Measurements from ENCODE around the gene BLACAT1. TPM values are rescaled to one million over a fixed set of nuclear protein-coding genes. Genes with fewer than 3 reads are reported as not detected.

The BLACAT1 gene
- total and polyA plus RNA-seq, 2 of the 4 experiments (the other 2 are of a cell fraction) = under 0.01 to 0.05 TPM

DNA sequence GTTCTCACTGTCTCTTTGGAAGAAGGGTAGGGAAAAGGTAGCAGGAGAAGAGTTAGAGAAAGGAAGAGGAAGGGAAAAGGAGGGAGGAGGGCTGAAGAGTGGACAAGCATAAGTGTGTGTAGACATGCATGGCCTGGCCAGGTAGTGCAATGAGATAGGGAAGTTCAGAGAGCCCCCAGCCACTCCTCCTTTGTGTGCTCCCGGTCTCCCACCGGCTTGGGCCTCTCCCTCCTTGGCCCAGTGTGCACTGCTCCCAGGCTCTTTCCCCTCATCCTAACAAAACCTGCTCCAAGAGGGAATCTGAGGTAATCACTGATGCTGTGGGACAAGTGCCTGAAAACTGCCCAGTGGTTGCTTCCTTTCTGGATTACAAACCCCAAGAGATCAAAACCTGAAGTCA lies 23.7 kb downstream of the BLACAT1 start:
- intact Hi-C loops (cut with micrococcal nuclease) (loop anchor here (5.0 kb wide), 1 partner anchor 160 kb away; no protein-coding TSS in a partner anchor), in situ Hi-C loops (cut with MboI; ENCODE audit: low sequenced_read_pairs) (no loop called here)
- BruUV-seq (replicated peaks) = no TSS peak

More for the DNA sequence above, 23.7 kb downstream of the BLACAT1 start:
- H3K9me1 ChIP-seq (ENCODE audit: insufficient read depth, low read length) = no peaks in the 10 kb centered on the region
- H3K9me3 ChIP-seq (ENCODE audit: control insufficient read depth, insufficient read depth, low read length) = no peaks in the 10 kb centered on the region
- no peak overlapping the region for H2BK20ac ChIP-seq (ENCODE audit: low read depth, low read length)
- no peak overlapping the region for H2BK5ac ChIP-seq (ENCODE audit: low read depth, low read length, poor library complexity, severe bottlenecking)
- H2AK9ac ChIP-seq (replicated peaks; ENCODE audit: low read depth, low read length, poor library complexity) = no peak overlapping the region
- dilution Hi-C loops (cut with HindIII; ENCODE audit: low sequenced_read_pairs, unreplicated experiment) = no loop called here
- H3K4me2 ChIP-seq (ENCODE audit: low read depth, low read length) = no peak overlapping the region
- no peaks in the 10 kb centered on the region for H4K20me1 ChIP-seq (ENCODE audit: insufficient read depth, low read length)
- H3K27me3 ChIP-seq (ENCODE audit: control insufficient read depth, insufficient read depth, low read length) = peaks cover 75% of the 10 kb centered on the region
- no peaks in the 10 kb centered on the region for H3K4me1 ChIP-seq (ENCODE audit: control insufficient read depth, insufficient read depth, low read length)
- H3K36me3 ChIP-seq (ENCODE audit: control insufficient read depth, insufficient read depth, low read length) = no peaks in the 10 kb centered on the region
- no peak overlapping the region for H3K23ac ChIP-seq (ENCODE audit: low read depth, low read length)
- H3K9ac ChIP-seq (ENCODE audit: low read depth, low read length) = no peak overlapping the region
- WGBS, 2 experiments (ENCODE audit: extremely low coverage in 2 of 2, insufficient read length in 1 of 2) = no CpG with 5 or more reads among the region's 2 CpGs
- no peak overlapping the region for H2AK5ac ChIP-seq (ENCODE audit: low read depth, low read length)
- H3K18ac ChIP-seq (ENCODE audit: low read depth, low read length) = no peak overlapping the region
- TF ChIP-seq CHD1 (IDR thresholded peaks at IDR 0.05; ENCODE audit: low read depth, low read length) (no peak), CEBPB (IDR thresholded peaks at IDR 0.05; ENCODE audit: low read depth, low read length) (no peak), MAFK (IDR thresholded peaks at IDR 0.05; ENCODE audit: low read depth, low read length) (no peak), BHLHE40 (IDR thresholded peaks at IDR 0.05; ENCODE audit: low read depth, low read length) (no peak), MAZ (IDR thresholded peaks at IDR 0.05; ENCODE audit: borderline replicate concordance, low read depth, low read length) (no peak), RAD21 (IDR thresholded peaks at IDR 0.05; ENCODE audit: low read length) (no peak), POLR2A (IDR thresholded peaks at IDR 0.05; ENCODE audit: low read depth, low read length) (no peak), RCOR1 (IDR thresholded peaks at IDR 0.05; ENCODE audit: insufficient replicate concordance, low read length) (no peak), NFE2L2 (IDR thresholded peaks at IDR 0.05; ENCODE audit: low read depth, low read length) (no peak), SMC3 (IDR thresholded peaks at IDR 0.05; ENCODE audit: low read depth, low read length) (no peak), FOS (IDR thresholded peaks at IDR 0.05; ENCODE audit: low read depth, low read length) (no peak), MXI1 (IDR thresholded peaks at IDR 0.05; ENCODE audit: borderline replicate concordance, low read depth, low read length) (no peak), RFX5 (IDR thresholded peaks at IDR 0.05; ENCODE audit: low read depth, low read length) (no peak)
- TF ChIP-seq, protein P1, sequence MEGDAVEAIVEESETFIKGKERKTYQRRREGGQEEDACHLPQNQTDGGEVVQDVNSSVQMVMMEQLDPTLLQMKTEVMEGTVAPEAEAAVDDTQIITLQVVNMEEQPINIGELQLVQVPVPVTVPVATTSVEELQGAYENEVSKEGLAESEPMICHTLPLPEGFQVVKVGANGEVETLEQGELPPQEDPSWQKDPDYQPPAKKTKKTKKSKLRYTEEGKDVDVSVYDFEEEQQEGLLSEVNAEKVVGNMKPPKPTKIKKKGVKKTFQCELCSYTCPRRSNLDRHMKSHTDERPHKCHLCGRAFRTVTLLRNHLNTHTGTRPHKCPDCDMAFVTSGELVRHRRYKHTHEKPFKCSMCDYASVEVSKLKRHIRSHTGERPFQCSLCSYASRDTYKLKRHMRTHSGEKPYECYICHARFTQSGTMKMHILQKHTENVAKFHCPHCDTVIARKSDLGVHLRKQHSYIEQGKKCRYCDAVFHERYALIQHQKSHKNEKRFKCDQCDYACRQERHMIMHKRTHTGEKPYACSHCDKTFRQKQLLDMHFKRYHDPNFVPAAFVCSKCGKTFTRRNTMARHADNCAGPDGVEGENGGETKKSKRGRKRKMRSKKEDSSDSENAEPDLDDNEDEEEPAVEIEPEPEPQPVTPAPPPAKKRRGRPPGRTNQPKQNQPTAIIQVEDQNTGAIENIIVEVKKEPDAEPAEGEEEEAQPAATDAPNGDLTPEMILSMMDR (conservative IDR thresholded peaks at IDR 0.05; ENCODE audit: low read depth, low read length) = no peak
- TF ChIP-seq, protein P2, sequence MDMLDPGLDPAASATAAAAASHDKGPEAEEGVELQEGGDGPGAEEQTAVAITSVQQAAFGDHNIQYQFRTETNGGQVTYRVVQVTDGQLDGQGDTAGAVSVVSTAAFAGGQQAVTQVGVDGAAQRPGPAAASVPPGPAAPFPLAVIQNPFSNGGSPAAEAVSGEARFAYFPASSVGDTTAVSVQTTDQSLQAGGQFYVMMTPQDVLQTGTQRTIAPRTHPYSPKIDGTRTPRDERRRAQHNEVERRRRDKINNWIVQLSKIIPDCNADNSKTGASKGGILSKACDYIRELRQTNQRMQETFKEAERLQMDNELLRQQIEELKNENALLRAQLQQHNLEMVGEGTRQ (IDR thresholded peaks at IDR 0.05; ENCODE audit: low read depth, low read length) = no peak
- TF ChIP-seq, protein P3, sequence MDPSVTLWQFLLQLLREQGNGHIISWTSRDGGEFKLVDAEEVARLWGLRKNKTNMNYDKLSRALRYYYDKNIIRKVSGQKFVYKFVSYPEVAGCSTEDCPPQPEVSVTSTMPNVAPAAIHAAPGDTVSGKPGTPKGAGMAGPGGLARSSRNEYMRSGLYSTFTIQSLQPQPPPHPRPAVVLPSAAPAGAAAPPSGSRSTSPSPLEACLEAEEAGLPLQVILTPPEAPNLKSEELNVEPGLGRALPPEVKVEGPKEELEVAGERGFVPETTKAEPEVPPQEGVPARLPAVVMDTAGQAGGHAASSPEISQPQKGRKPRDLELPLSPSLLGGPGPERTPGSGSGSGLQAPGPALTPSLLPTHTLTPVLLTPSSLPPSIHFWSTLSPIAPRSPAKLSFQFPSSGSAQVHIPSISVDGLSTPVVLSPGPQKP (IDR thresholded peaks at IDR 0.05; ENCODE audit: borderline replicate concordance, low read depth, low read length) = no peak
- H3K4me3 ChIP-seq (ENCODE audit: insufficient read depth, low read depth, low read length) = no peak overlapping the region
- no peak for DNase-seq
- no peak overlapping the region for H3K56ac ChIP-seq (ENCODE audit: extremely low read depth, insufficient read depth, low read length)
- no peak overlapping the region for H4K8ac ChIP-seq (ENCODE audit: low read depth in 2 of 2, low read length in 2 of 2)
- no peak overlapping the region for H2AFZ ChIP-seq (replicated peaks; ENCODE audit: low read length, poor library complexity)
- POLR2A ChIA-PET (ENCODE audit: unreplicated experiment) = no interaction called here
- H4K5ac ChIP-seq (ENCODE audit: low read depth, low read length) = no peak overlapping the region
- H3K27ac ChIP-seq (ENCODE audit: insufficient read depth, low read length) = no peak overlapping the region
- no peak overlapping the region for H2BK15ac ChIP-seq (ENCODE audit: low read depth, low read length)
- CTCF ChIA-PET = interaction anchor here (0.7 kb wide), 1 partner anchor 56 kb away, joined by 4 read pairs; no protein-coding TSS in a partner anchor
- H2BK120ac ChIP-seq (ENCODE audit: low read depth, low read length) = no peak overlapping the region
- H3K79me1 ChIP-seq (ENCODE audit: low read depth in 1 of 2, low read length in 2 of 2) = no peaks in the 10 kb centered on the region
- no peak overlapping the region for H3K4ac ChIP-seq (ENCODE audit: low read depth, low read length)
- H4K91ac ChIP-seq (ENCODE audit: insufficient read depth, low read depth, low read length) = no peak overlapping the region
- no peak overlapping the region for H3K14ac ChIP-seq (replicated peaks; ENCODE audit: low read depth, low read length)
- no peak for ATAC-seq (ENCODE audit: low read depth)

Data from IMR-90 (cell line).